SK-N-SH (cell line): ENCODE results near the gene CATSPERD. TPM values are rescaled to one million over a fixed set of nuclear protein-coding genes. Genes with fewer than 3 reads are reported as not detected.
A peak's percentile ranks its signal among the peaks of the same experiment; 100 is the strongest.

Source experiments
- CTCF ChIA-PET: fragments of 300-600, 350-600 bp; formaldehyde crosslinking; extraction: SDS; loops from one replicate; lab custom pipeline; 2021; lab: Yijun Ruan, JAX
- POLR2A ChIA-PET: fragments of 350-600 bp; sonication (Branson Sonifier 250); formaldehyde crosslinking; extraction: SDS; loops from one replicate; lab custom pipeline; 2020; ENCODE audit warnings: antibody characterized with exemption, inconsistent platforms; lab: Yijun Ruan, JAX
- DNase-seq: peaks from one replicate; pipeline ENCODE4 v3.0.0; 2012
- H2AFZ ChIP-seq: fragments of 200-600 bp; sonication (generic); 2 replicates; pipeline ENCODE4 v1.8.1; 2016; ENCODE audit warnings: antibody characterized with exemption, mild to moderate bottlenecking, low read depth
- H3F3A ChIP-seq: fragments of 200-600 bp; sonication (generic); replicated peaks from 2 replicates; pipeline ENCODE3; 2016; ENCODE audit warnings: antibody characterized with exemption, mild to moderate bottlenecking; ENCODE audit not compliant: insufficient read depth
- H3K27ac ChIP-seq, 2 experiments: fragments of 200-500 bp in 1 of 2; fragments of 200-600 bp in 1 of 2; sonication (Bioruptor generic) in 1 of 2; sonication (generic), shearing (Covaris generic) in 1 of 2; 2 replicates each; pipeline versions ENCODE4 v1.5.1 to v1.6.1; 2014 to 2016; ENCODE audit warnings: low read depth in 2 of 2, inconsistent platforms in 1 of 2, low read length in 1 of 2, mild to moderate bottlenecking in 1 of 2, mixed read lengths in 1 of 2
- H3K27me3 ChIP-seq: fragments of 200-600 bp; sonication (generic), shearing (Covaris generic); 2 replicates; pipeline ENCODE4 v1.6.1; 2016; ENCODE audit warnings: mixed run types; ENCODE audit not compliant: insufficient read depth
- H3K36me3 ChIP-seq, 2 experiments: fragments of 200-500 bp in 1 of 2; fragments of 200-600 bp in 1 of 2; sonication (Bioruptor generic) in 1 of 2; sonication (generic) in 1 of 2; replicated peaks in 1 of 2; 2 replicates each; pipeline versions ENCODE3 to v1.5.1; 2014 to 2016; ENCODE audit warnings: low read length in 1 of 2, mild to moderate bottlenecking in 1 of 2; ENCODE audit not compliant: insufficient read depth in 2 of 2, control insufficient read depth in 1 of 2
- H3K4me1 ChIP-seq, 2 experiments: fragments of 200-500 bp in 1 of 2; fragments of 200-600 bp in 1 of 2; sonication (Bioruptor generic) in 1 of 2; sonication (generic), shearing (Covaris generic) in 1 of 2; 2 replicates each; pipeline versions ENCODE4 v1.5.1 to v1.6.1; 2014 to 2016; ENCODE audit warnings: low read depth in 1 of 2, low read length in 1 of 2, mixed run types in 1 of 2; ENCODE audit not compliant: insufficient read depth in 2 of 2, control insufficient read depth in 1 of 2
- H3K4me2 ChIP-seq: fragments of 200-600 bp; sonication (generic), shearing (Covaris generic); 2 replicates; pipeline ENCODE4 v1.6.1; 2017; ENCODE audit warnings: mixed run types
- H3K4me3 ChIP-seq, 2 experiments: fragments of 200-500 bp in 1 of 2; fragments of 200-600 bp in 1 of 2; sonication (Bioruptor generic) in 1 of 2; sonication (generic), shearing (Covaris generic) in 1 of 2; 2 replicates each; pipeline versions ENCODE4 v1.5.1 to v1.8.1; 2014 to 2016; ENCODE audit warnings: low read depth in 2 of 2, inconsistent platforms in 1 of 2, low read length in 1 of 2, mild to moderate bottlenecking in 1 of 2, mixed read lengths in 1 of 2, moderate library complexity in 1 of 2
- H3K79me2 ChIP-seq: fragments of 200-600 bp; sonication (generic); 2 replicates; pipeline ENCODE4 v1.8.1; 2017; ENCODE audit warnings: mild to moderate bottlenecking; ENCODE audit not compliant: insufficient read depth
- H3K9ac ChIP-seq: fragments of 200-600 bp; sonication (generic); 2 replicates; pipeline ENCODE4 v1.6.1; 2017; ENCODE audit warnings: mixed run types
- H3K9me2 ChIP-seq: fragments of 200-600 bp; sonication (generic); 2 replicates; pipeline ENCODE4 v1.6.1; 2017; ENCODE audit warnings: mixed run types
- H3K9me3 ChIP-seq: fragments of 200-600 bp; sonication (generic); 2 replicates; pipeline ENCODE4 v1.6.1; 2017; ENCODE audit warnings: mixed run types, mild to moderate bottlenecking, moderate library complexity
- H4K20me1 ChIP-seq: fragments of 200-600 bp; sonication (generic); 2 replicates; pipeline ENCODE4 v1.6.1; 2017; ENCODE audit warnings: mild to moderate bottlenecking, mixed run types; ENCODE audit not compliant: insufficient read depth
- CHD2 ChIP-seq: fragments of 150-350 bp; IDR thresholded peaks from 2 replicates; pipeline ENCODE4 v1.6.1; 2018; ENCODE audit warnings: low read length; ENCODE audit not compliant: partially characterized antibody
- ELF1 ChIP-seq: IDR thresholded peaks from 2 replicates; pipeline ENCODE4 v1.4.0; 2012
- FOSL2 ChIP-seq: IDR thresholded peaks from 2 replicates; pipeline ENCODE4 v1.4.0; 2012; ENCODE audit warnings: low read depth, mild to moderate bottlenecking, moderate library complexity, borderline replicate concordance
- FOXM1 ChIP-seq: IDR thresholded peaks from 2 replicates; pipeline ENCODE4 v1.4.0; 2012; ENCODE audit warnings: low read depth, mild to moderate bottlenecking
- GABPA ChIP-seq: IDR thresholded peaks from 2 replicates; pipeline ENCODE4 v1.4.0; 2012; ENCODE audit warnings: low read depth, mild to moderate bottlenecking
- MEF2A ChIP-seq: IDR thresholded peaks from 2 replicates; pipeline ENCODE4 v1.4.0; 2012; ENCODE audit warnings: low read depth, borderline replicate concordance
- MXI1 ChIP-seq: IDR thresholded peaks from 2 replicates; pipeline ENCODE4 v1.6.1; 2012; ENCODE audit warnings: mild to moderate bottlenecking, low read depth, low read length, improper control_type of control experiment
- NRF1 ChIP-seq: IDR thresholded peaks from 2 replicates; pipeline ENCODE4 v1.6.1; 2012; ENCODE audit warnings: low read depth, mild to moderate bottlenecking, low read length
- POLR2AphosphoS5 ChIP-seq: IDR thresholded peaks from 2 replicates; pipeline ENCODE4 v1.6.1; 2012; ENCODE audit warnings: low read depth, low read length
- RCOR1 ChIP-seq: fragments of 150-350 bp; IDR thresholded peaks from 2 replicates; pipeline ENCODE4 v1.6.1; 2017; ENCODE audit warnings: antibody characterized with exemption, low read length
- RFX5 ChIP-seq: IDR thresholded peaks from 2 replicates; pipeline ENCODE4 v1.6.1; 2012; ENCODE audit warnings: mild to moderate bottlenecking, improper control_type of control experiment, low read length
- SIN3A ChIP-seq: IDR thresholded peaks from 2 replicates; pipeline ENCODE4 v1.6.1; 2012; ENCODE audit warnings: low read depth, mild to moderate bottlenecking, low read length, moderate library complexity, borderline replicate concordance
- SMC3 ChIP-seq: IDR thresholded peaks from 2 replicates; pipeline ENCODE4 v1.6.1; 2012; ENCODE audit warnings: low read depth, low read length, improper control_type of control experiment
- TAF1 ChIP-seq: IDR thresholded peaks from 2 replicates; pipeline ENCODE4 v1.6.1; 2012; ENCODE audit warnings: low read depth, mild to moderate bottlenecking, low read length, moderate library complexity, borderline replicate concordance
- TEAD4 ChIP-seq: IDR thresholded peaks from 2 replicates; pipeline ENCODE4 v1.4.0; 2012; ENCODE audit warnings: mild to moderate bottlenecking, borderline replicate concordance; ENCODE audit not compliant: insufficient read depth
- WGBS: methylation state at CpG from one replicate; pipeline ENCODE4 v1.1.6; 2017; ENCODE audit warnings: low lambda C conversion rate; 5-methylcytosine and 5-hydroxymethylcytosine counted together
- polyA plus RNA-seq, 3 experiments: library from polyadenylated mRNA; depleted of rRNA; stranded (reverse); fragments of >200 nt; gene quantifications; 2 replicates each; pipeline ENCODE4 v1.2.3, GENCODE V29; 2012
- TF ChIP-seq, protein P1 (sequence below): fragments of 200-600 bp; sonication (generic); IDR thresholded peaks from 2 replicates; pipeline ENCODE4 v1.6.1; 2017; ENCODE audit warnings: antibody characterized with exemption, mild to moderate bottlenecking, moderate library complexity
- TF ChIP-seq, protein P2 (sequence below): IDR thresholded peaks from 2 replicates; pipeline ENCODE4 v1.4.0; 2012; ENCODE audit warnings: low read depth
- TF ChIP-seq, protein P3 (sequence below): fragments of 150-350 bp; IDR thresholded peaks from 2 replicates; pipeline ENCODE4 v1.6.1; 2016; ENCODE audit warnings: mild to moderate bottlenecking, low read depth, low read length
- TF ChIP-seq, protein P4 (sequence below): IDR thresholded peaks from 2 replicates; pipeline ENCODE4 v1.4.0; 2012; ENCODE audit warnings: low read depth, borderline replicate concordance
- TF ChIP-seq, protein P5 (sequence below): fragments of 150-350 bp; IDR thresholded peaks from 2 replicates; pipeline ENCODE4 v1.6.1; 2017; ENCODE audit warnings: antibody characterized with exemption, low read length, low read depth, borderline replicate concordance
- TF ChIP-seq, protein P6 (sequence below): IDR thresholded peaks from 2 replicates; pipeline ENCODE4 v1.4.0; 2012; ENCODE audit warnings: low read depth, borderline replicate concordance

Gene CATSPERD
- polyA plus RNA-seq, 1 of the 3 experiments (the other 2 are of a cell fraction): not detected

DNA sequence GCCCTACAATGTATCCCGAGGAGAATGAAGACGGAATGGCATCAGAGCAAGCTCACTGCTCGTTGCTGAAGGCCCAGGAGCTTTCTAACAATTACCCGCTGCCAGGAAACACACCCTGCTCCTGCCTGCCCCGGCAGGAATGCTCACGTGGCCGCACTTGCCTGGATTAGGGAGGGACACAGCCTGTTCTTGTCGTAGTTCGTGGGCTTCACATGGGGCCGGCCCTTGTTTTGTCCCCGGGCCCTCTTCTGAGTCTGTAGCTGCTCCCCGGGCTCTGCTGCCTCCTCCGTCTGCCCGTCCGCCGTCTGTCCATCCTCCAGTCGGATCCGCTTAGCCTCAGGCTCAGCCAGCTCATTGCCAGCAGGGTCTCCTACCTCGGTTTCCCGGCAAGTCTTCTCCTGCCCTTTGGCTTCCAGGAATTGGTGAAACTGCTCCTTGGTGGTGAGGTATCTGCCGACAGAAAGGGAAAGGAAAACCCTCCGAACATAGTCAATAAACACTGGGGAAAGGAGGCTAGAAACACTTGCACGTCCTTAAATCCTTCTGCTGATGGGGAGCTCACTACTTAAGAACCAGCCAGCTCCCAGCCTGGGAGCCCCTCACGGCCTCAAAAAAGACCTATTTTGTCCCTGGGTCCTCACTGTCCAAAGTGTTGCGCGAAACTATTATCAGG is 69.6 kb downstream of the CATSPERD start (continued):
- TF ChIP-seq, protein P1, sequence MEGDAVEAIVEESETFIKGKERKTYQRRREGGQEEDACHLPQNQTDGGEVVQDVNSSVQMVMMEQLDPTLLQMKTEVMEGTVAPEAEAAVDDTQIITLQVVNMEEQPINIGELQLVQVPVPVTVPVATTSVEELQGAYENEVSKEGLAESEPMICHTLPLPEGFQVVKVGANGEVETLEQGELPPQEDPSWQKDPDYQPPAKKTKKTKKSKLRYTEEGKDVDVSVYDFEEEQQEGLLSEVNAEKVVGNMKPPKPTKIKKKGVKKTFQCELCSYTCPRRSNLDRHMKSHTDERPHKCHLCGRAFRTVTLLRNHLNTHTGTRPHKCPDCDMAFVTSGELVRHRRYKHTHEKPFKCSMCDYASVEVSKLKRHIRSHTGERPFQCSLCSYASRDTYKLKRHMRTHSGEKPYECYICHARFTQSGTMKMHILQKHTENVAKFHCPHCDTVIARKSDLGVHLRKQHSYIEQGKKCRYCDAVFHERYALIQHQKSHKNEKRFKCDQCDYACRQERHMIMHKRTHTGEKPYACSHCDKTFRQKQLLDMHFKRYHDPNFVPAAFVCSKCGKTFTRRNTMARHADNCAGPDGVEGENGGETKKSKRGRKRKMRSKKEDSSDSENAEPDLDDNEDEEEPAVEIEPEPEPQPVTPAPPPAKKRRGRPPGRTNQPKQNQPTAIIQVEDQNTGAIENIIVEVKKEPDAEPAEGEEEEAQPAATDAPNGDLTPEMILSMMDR: no peak
- TF ChIP-seq, all 33 proteins: peak for 0

DNA sequence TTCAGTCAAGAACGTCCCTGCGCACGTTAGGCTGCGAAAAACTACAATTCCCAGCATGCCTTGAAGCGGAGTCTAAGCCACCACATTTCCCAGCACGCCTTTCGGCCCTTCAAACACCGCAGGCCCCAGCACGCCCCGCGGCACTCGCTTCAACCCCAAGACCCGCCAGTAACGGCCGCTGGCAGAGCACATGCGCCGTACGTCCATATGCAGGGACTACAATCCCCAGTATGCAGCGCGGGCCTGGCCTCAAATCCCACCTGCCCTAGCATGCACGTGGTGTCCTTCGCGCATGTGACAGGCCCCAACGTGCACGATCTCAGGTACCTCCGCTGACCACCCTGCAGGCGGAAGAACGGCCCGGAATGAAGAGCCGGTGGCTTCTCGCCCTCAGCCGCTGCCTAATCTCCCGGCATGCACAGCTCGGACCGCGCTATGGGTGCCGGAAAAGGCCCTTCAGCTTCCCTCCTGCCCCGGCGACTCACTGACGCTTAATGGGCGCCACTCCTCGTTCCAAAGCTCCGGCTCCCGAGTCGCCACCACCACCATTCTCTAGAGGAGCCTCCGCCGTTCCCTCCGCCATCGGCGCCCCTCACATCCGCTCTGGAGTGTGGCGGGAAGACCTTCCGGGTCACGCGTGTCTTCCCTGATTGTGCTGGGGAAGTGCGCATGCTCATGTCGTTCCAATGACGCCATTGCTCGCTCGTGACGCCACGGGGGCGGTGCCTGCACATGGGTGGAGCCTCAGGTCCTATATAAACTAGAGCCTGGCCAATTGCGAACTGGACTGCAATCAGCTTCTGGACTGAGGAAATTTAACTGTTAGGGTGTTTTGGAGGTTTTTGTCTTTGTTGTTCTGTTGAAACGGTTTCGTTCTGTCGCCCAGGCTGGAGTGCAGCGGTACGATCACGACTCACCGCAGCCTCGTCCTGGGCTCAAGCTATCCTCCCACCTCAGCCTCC is 70.4 kb downstream of the CATSPERD start, which contains the start of gene DUS3L:
Gene DUS3L (minus strand): TSS at position 605 of the 962 bp plus-strand sequence. CDS start 22 bp downstream, at position 583.
- peak; percentile 97 for DNase-seq
- H3K36me3 ChIP-seq: peaks cover 0 to 39% of the 10 kb centered on the region in 2 experiments
- POLR2A ChIA-PET: interaction anchor here (0.6 to 1.3 kb wide), 5 partner anchors 8 to 325 kb away, joined by 3 to 5 read pairs (median 3); partner anchors contain the start of genes CATSPERD, LONP1, NDUFA11 and RPL36
- H3K27me3 ChIP-seq: no peaks in the 10 kb centered on the region
- H3K4me3 ChIP-seq: peak within 1 kb of the TSS; percentile 73 to 97
- peak within 1 kb of the TSS; percentile 86 for H3K4me2 ChIP-seq
- WGBS: 17% methylated on average over 47 of the region's 72 CpGs
- 0 out of 2 replicates have a peak, but pooled peaks cover 5% of the 10 kb centered on the region for H4K20me1 ChIP-seq
- H3K9me3 ChIP-seq: no peaks in the 10 kb centered on the region
- CTCF ChIA-PET: interaction anchor here (0.7 to 2.9 kb wide), 5 partner anchors 9 to 232 kb away, joined by 3 to 12 read pairs (median 4); partner anchors contain the start of gene NRTN
- H3K9me2 ChIP-seq: no peaks in the 10 kb centered on the region
- H3K4me1 ChIP-seq: peaks cover 0 to 8% of the 10 kb centered on the region in 2 experiments; a peak in 1 of 4 replicates
- H3K27ac ChIP-seq: peak within 1 kb of the TSS; percentile 90 to 95
- peak within 1 kb of the TSS; percentile 92 for H3K9ac ChIP-seq
- no peaks in the 10 kb centered on the region for H3F3A ChIP-seq
- H3K79me2 ChIP-seq: peaks cover 8% of the 10 kb centered on the region; the same call in 1 of the 2 replicates
- peak within 1 kb of the TSS; percentile 93 for H2AFZ ChIP-seq
- TF ChIP-seq, protein P2, sequence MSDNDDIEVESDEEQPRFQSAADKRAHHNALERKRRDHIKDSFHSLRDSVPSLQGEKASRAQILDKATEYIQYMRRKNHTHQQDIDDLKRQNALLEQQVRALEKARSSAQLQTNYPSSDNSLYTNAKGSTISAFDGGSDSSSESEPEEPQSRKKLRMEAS: peak; percentile 99
- peak; percentile 80 for TF ChIP-seq SIN3A
- TF ChIP-seq, protein P3, sequence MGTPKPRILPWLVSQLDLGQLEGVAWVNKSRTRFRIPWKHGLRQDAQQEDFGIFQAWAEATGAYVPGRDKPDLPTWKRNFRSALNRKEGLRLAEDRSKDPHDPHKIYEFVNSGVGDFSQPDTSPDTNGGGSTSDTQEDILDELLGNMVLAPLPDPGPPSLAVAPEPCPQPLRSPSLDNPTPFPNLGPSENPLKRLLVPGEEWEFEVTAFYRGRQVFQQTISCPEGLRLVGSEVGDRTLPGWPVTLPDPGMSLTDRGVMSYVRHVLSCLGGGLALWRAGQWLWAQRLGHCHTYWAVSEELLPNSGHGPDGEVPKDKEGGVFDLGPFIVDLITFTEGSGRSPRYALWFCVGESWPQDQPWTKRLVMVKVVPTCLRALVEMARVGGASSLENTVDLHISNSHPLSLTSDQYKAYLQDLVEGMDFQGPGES: no peak
- TF ChIP-seq ELF1: peak; percentile 67; the same call in 1 of the 2 replicates
- no peak for TF ChIP-seq RCOR1
- TF ChIP-seq, protein P4, sequence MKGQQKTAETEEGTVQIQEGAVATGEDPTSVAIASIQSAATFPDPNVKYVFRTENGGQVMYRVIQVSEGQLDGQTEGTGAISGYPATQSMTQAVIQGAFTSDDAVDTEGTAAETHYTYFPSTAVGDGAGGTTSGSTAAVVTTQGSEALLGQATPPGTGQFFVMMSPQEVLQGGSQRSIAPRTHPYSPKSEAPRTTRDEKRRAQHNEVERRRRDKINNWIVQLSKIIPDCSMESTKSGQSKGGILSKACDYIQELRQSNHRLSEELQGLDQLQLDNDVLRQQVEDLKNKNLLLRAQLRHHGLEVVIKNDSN: peak; percentile 88
- TF ChIP-seq FOXM1: no peak
- TF ChIP-seq MEF2A: no peak
- peak; percentile 91 for TF ChIP-seq GABPA
- TF ChIP-seq RFX5: peak; percentile 72
- TF ChIP-seq, protein P5, sequence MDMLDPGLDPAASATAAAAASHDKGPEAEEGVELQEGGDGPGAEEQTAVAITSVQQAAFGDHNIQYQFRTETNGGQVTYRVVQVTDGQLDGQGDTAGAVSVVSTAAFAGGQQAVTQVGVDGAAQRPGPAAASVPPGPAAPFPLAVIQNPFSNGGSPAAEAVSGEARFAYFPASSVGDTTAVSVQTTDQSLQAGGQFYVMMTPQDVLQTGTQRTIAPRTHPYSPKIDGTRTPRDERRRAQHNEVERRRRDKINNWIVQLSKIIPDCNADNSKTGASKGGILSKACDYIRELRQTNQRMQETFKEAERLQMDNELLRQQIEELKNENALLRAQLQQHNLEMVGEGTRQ: peak; percentile 70; the same call in 1 of the 2 replicates
- no peak for TF ChIP-seq SMC3
- TF ChIP-seq NRF1: peak; percentile 90
- TF ChIP-seq FOSL2: no peak
- TF ChIP-seq POLR2AphosphoS5: peak; percentile 90
- TF ChIP-seq TAF1: peak; percentile 75; the same call in 1 of the 2 replicates
- peak; percentile 99 for TF ChIP-seq MXI1
- no peak for TF ChIP-seq TEAD4
- TF ChIP-seq, protein P6, sequence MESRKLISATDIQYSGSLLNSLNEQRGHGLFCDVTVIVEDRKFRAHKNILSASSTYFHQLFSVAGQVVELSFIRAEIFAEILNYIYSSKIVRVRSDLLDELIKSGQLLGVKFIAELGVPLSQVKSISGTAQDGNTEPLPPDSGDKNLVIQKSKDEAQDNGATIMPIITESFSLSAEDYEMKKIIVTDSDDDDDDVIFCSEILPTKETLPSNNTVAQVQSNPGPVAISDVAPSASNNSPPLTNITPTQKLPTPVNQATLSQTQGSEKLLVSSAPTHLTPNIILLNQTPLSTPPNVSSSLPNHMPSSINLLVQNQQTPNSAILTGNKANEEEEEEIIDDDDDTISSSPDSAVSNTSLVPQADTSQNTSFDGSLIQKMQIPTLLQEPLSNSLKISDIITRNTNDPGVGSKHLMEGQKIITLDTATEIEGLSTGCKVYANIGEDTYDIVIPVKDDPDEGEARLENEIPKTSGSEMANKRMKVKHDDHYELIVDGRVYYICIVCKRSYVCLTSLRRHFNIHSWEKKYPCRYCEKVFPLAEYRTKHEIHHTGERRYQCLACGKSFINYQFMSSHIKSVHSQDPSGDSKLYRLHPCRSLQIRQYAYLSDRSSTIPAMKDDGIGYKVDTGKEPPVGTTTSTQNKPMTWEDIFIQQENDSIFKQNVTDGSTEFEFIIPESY: peak; percentile 43; the same call in 1 of the 2 replicates
- TF ChIP-seq CHD2: peak; percentile 87
